Measurements from ENCODE around the gene PIK3CG. TPM values are rescaled to one million over a fixed set of nuclear protein-coding genes. Genes with fewer than 3 reads are reported as not detected.

Gene PIK3CG
- total and polyA plus RNA-seq, 2 donors (not counting 1 experiment from before 2014, with no cell fraction given): 13.3 to 44.8 TPM

- Histone ChIP-seq H2AFZ (ENCODE audit: insufficient read depth, low read depth, low read length, poor library complexity, severe bottlenecking) (no peak overlapping the region), H3K4me2 (replicated peaks; ENCODE audit: low read depth, low read length, poor library complexity, severe bottlenecking) (no peak overlapping the region), H3K4me3 (ENCODE audit: control extremely low read depth in 1 of 5, extremely low read depth in 1 of 5, insufficient read depth in 1 of 5, low read depth in 2 of 5, low read length in 4 of 5) (no peak overlapping the region), H3K4me1 (ENCODE audit: control insufficient read depth in 2 of 2, insufficient read depth in 2 of 2, low read length in 2 of 2) (no peaks in the 10 kb centered on the region), H3K79me2 (ENCODE audit: control insufficient read depth, insufficient read depth, low read length) (no peaks in the 10 kb centered on the region), H3K36me3 (replicated peaks in 1 of 2; ENCODE audit: control extremely low read depth in 1 of 2, control insufficient read depth in 1 of 2, extremely low read depth in 1 of 2, insufficient read depth in 2 of 2, low read length in 1 of 2) (no peaks in the 10 kb centered on the region), H3K27ac (ENCODE audit: low read length in 2 of 2) (no peak overlapping the region), H3K9ac (ENCODE audit: low read length) (no peak overlapping the region), H4K20me1 (ENCODE audit: control insufficient read depth, insufficient read depth, low read length, poor library complexity, severe bottlenecking) (no peaks in the 10 kb centered on the region), H3K9me3 (ENCODE audit: control extremely low read depth in 1 of 3, control insufficient read depth in 2 of 3, insufficient read depth in 1 of 3, low read length in 2 of 3) (peaks cover 0 to 7% (median 0%) of the 10 kb centered on the region in 3 donors), H3K27me3 (replicated peaks in 1 of 4; ENCODE audit: control extremely low read depth in 1 of 4, control insufficient read depth in 3 of 4, insufficient read depth in 4 of 4, low read length in 3 of 4) (no peaks in the 10 kb centered on the region)
- WGBS (ENCODE audit: insufficient coverage): no CpG with 5 or more reads among the region's 2 CpGs
- H3K27ac Mint-ChIP-seq: no peak overlapping the region
- ATAC-seq (ENCODE audit: low read depth) (no peak), DNase-seq (no peak)
- H3K27me3 Mint-ChIP-seq: no peaks in the 10 kb centered on the region
- no peak overlapping the region for H3K4me3 Mint-ChIP-seq
- H3K9me3 Mint-ChIP-seq (ENCODE audit: insufficient read depth): no peaks in the 10 kb centered on the region
- ChIA-PET POLR2A (no interaction called here), CTCF (no interaction called here)
- intact Hi-C loops (cut with micrococcal nuclease): no loop called here
- TF ChIP-seq EZH2 (IDR thresholded peaks at IDR 0.05; ENCODE audit: borderline replicate concordance, insufficient read depth, low read depth, low read length, poor library complexity, severe bottlenecking) (no peak), CTCF (IDR thresholded peaks at IDR 0.05) (no peak)
- no peaks in the 10 kb centered on the region for H3K4me1 Mint-ChIP-seq
These were observed 50.3 kb downstream of the PIK3CG start for GRCh38 chr7:106915407-106915806.

- ChIA-PET POLR2A (no interaction called here), CTCF (no interaction called here)
- no peak overlapping the region for H3K4me2 ChIP-seq (replicated peaks; ENCODE audit: low read depth, low read length, poor library complexity, severe bottlenecking)
- ATAC-seq (ENCODE audit: low read depth): no peak
- no peaks in the 10 kb centered on the region for H3K27me3 Mint-ChIP-seq
- TF ChIP-seq CTCF (IDR thresholded peaks at IDR 0.05) (no peak), EZH2 (IDR thresholded peaks at IDR 0.05; ENCODE audit: borderline replicate concordance, insufficient read depth, low read depth, low read length, poor library complexity, severe bottlenecking) (no peak)
- H3K4me1 Mint-ChIP-seq: no peaks in the 10 kb centered on the region
- H3K9ac ChIP-seq (ENCODE audit: low read length): no peak overlapping the region
- no peak overlapping the region for H3K4me3 ChIP-seq (ENCODE audit: control extremely low read depth in 1 of 5, extremely low read depth in 1 of 5, insufficient read depth in 1 of 5, low read depth in 2 of 5, low read length in 4 of 5)
- H4K20me1 ChIP-seq (ENCODE audit: control insufficient read depth, insufficient read depth, low read length, poor library complexity, severe bottlenecking): no peaks in the 10 kb centered on the region
- H3K9me3 Mint-ChIP-seq (ENCODE audit: insufficient read depth): no peaks in the 10 kb centered on the region
- no peak overlapping the region for H2AFZ ChIP-seq (ENCODE audit: insufficient read depth, low read depth, low read length, poor library complexity, severe bottlenecking)
- no peak for DNase-seq
- H3K4me3 Mint-ChIP-seq: no peak overlapping the region
- H3K27ac ChIP-seq (ENCODE audit: low read length in 2 of 2): no peak overlapping the region
- H3K27me3 ChIP-seq (replicated peaks in 1 of 4; ENCODE audit: control extremely low read depth in 1 of 4, control insufficient read depth in 3 of 4, insufficient read depth in 4 of 4, low read length in 3 of 4): no peaks in the 10 kb centered on the region
- WGBS (ENCODE audit: insufficient coverage): no CpG with 5 or more reads among the region's 4 CpGs
- no peaks in the 10 kb centered on the region for H3K36me3 ChIP-seq (replicated peaks in 1 of 2; ENCODE audit: control extremely low read depth in 1 of 2, control insufficient read depth in 1 of 2, extremely low read depth in 1 of 2, insufficient read depth in 2 of 2, low read length in 1 of 2)
- no peaks in the 10 kb centered on the region for H3K79me2 ChIP-seq (ENCODE audit: control insufficient read depth, insufficient read depth, low read length)
- intact Hi-C loops (cut with micrococcal nuclease): no loop called here
- H3K9me3 ChIP-seq (ENCODE audit: control extremely low read depth in 1 of 3, control insufficient read depth in 2 of 3, insufficient read depth in 1 of 3, low read length in 2 of 3): peaks cover 0 to 7% (median 0%) of the 10 kb centered on the region in 3 donors
- no peak overlapping the region for H3K27ac Mint-ChIP-seq
- no peaks in the 10 kb centered on the region for H3K4me1 ChIP-seq (ENCODE audit: control insufficient read depth in 2 of 2, insufficient read depth in 2 of 2, low read length in 2 of 2)
These were observed 50.8 kb downstream of the PIK3CG start for GRCh38 chr7:106915873-106916272.

Measured in B cell (primary cell).